ENCODE data around the gene MCCC1.

DNA sequence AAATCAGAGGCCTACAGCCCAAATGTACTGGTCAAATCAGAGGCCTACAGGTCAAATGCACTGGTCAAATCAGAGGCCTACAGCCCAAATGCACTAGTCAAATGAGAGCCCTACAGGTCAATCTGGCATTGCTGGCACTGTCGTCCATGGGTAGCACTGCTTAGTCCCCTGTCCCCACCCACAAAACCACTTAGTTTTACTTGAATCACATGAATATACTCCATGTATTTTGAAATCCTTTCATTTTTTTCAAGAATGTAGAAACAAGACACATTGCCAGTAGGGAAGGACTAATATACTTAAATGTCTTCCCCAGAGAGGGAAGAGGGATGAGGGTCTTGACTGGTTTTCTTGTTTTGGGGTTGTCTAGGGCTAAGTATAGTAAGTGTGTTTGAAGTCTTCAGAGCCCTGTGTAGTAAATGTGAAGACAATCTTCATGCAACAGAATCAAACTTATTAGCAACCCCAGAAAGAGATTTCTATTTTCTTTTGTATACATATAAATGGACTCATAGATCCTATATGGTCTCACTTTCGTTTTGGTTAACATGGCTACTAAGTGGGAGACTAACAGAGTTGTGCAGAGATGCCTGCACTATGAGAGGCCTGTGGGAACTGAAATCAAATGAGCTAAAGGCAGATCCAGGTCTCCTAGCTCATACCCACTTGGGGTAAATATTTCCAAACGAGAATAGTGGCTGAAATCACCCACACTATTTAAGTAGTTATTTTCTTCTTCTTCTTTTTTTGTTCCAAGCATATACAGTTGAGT is 80.7 kb downstream of the MCCC1 start:
- TF ChIP-seq, protein P1, sequence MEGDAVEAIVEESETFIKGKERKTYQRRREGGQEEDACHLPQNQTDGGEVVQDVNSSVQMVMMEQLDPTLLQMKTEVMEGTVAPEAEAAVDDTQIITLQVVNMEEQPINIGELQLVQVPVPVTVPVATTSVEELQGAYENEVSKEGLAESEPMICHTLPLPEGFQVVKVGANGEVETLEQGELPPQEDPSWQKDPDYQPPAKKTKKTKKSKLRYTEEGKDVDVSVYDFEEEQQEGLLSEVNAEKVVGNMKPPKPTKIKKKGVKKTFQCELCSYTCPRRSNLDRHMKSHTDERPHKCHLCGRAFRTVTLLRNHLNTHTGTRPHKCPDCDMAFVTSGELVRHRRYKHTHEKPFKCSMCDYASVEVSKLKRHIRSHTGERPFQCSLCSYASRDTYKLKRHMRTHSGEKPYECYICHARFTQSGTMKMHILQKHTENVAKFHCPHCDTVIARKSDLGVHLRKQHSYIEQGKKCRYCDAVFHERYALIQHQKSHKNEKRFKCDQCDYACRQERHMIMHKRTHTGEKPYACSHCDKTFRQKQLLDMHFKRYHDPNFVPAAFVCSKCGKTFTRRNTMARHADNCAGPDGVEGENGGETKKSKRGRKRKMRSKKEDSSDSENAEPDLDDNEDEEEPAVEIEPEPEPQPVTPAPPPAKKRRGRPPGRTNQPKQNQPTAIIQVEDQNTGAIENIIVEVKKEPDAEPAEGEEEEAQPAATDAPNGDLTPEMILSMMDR (IDR thresholded peaks at IDR 0.05; ENCODE audit: poor library complexity) = no peak
- TF ChIP-seq EZH2phosphoT487 (IDR thresholded peaks at IDR 0.05; ENCODE audit: low read depth, severe bottlenecking, unreplicated experiment) (no peak), EZH2 (IDR thresholded peaks at IDR 0.05; ENCODE audit: borderline replicate concordance) (no peak)

All from hepatocyte (in vitro differentiated cells).